GM18909 (cell line): ENCODE measurements around the gene CEP43.
A peak's percentile ranks its signal among the peaks of the same experiment; 100 is the strongest.

Source experiments
- ATAC-seq: cut with Tn5 transposase; IDR thresholded peaks from one replicate; pipeline ENCODE4 v1.9.1; 2021; ENCODE audit warnings: mild to moderate bottlenecking; ENCODE audit not compliant: unreplicated experiment, poor library complexity

The CEP43 gene

GRCh38 chr6:167005350-167006159 is 6.4 kb downstream of the CEP43 start:
- no peak for ATAC-seq

GRCh38 chr6:167007985-167008384 is 8.8 kb downstream of the CEP43 start:
- no peak for ATAC-seq

DNA sequence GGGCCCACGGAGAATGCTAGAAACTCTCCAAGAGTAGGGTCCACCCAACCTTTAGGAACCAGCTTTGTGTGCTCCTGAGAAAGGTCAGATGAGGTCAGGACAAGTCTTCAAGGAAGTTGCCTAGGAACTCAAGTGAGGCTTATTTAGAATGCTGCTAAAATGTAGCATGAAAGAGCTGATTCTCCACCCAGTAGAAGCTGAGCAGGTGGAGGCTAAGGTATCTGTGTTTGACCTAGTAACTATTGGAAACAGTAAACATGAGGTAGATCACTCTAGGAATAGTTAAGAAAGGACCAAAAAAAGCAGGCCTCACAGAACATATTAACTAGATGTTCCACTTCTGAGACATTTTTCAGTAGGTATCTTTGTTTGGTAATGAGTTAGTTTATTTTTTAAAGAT is 13.9 kb downstream of the CEP43 start:
- no peak for ATAC-seq

GRCh38 chr6:167013946-167014345 is 14.7 kb downstream of the CEP43 start:
- ATAC-seq, result no peak

GRCh38 chr6:167015302-167015701 is 16.1 kb downstream of the CEP43 start:
- no peak for ATAC-seq

DNA sequence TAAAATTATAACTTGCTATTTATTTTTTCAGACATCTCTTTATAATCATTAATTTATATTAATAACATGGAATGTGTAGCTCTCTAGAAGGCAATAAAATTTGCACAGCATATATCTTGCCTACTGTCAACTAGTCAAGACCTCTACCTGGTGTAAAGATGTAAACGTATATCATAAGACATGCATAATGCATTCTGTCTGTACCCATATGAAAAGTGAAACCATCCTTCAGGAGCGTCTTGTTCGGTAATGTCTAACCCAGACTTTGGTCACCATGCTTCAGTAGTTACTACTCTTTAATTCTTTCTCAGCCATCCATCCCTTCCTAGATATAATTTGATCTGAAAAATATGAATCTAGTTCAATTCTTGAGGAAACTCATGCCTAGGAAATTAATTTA is 21.0 kb downstream of the CEP43 start:
- peak; percentile 92 for ATAC-seq

GRCh38 chr6:167027308-167027707 is 28.1 kb downstream of the CEP43 start:
- no peak for ATAC-seq

DNA sequence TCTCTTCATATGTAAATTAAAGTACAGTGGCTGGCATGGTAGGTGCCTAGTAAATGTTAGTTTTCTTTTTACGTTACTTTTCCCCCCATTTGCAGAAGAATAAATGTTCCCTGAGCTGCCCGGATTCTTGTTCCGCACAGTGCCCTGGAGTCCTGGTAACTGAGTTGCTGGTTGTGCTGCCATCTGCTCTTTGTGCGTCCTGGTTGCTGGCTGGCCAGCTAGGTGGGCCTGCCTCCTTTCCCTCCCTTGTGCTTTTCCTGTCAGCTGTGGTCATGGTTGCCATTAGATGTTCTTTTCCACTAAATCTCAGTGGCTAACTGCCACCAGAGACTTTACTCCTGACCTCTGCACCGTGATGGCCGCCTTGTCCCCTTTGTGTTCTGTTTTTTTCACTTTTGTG is 28.6 kb downstream of the CEP43 start:
- no peak for ATAC-seq

- ATAC-seq, result no peak
These were observed 31.2 kb downstream of the CEP43 start for GRCh38 chr6:167030222-167031072.

- ATAC-seq, result no peak
These were observed 32.0 kb downstream of the CEP43 start for GRCh38 chr6:167031082-167031709.

DNA sequence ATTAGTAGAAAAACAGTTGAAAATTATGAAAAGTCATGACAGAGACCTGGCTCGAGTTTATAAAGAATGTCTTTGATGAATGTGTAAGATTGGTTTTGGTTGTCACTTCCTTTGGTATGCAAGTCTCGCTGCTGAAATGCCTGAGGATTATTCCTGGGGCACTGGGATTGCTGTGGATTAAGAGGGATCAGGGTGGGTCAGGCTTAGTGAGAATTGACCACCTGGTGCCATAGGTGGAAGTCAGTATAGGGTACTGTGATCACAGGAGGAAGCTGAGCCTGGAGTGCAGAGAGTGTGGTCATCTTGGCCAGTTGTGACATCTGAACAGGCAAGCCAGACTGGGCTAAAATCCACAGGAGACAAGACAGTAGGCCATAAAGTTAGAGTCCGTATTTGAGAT is 34.9 kb downstream of the CEP43 start:
- no peak for ATAC-seq

- no peak for ATAC-seq
These were observed 38.6 kb downstream of the CEP43 start for GRCh38 chr6:167037762-167038161.

- no peak for ATAC-seq
These were observed 45.5 kb downstream of the CEP43 start for GRCh38 chr6:167044696-167045095.

DNA sequence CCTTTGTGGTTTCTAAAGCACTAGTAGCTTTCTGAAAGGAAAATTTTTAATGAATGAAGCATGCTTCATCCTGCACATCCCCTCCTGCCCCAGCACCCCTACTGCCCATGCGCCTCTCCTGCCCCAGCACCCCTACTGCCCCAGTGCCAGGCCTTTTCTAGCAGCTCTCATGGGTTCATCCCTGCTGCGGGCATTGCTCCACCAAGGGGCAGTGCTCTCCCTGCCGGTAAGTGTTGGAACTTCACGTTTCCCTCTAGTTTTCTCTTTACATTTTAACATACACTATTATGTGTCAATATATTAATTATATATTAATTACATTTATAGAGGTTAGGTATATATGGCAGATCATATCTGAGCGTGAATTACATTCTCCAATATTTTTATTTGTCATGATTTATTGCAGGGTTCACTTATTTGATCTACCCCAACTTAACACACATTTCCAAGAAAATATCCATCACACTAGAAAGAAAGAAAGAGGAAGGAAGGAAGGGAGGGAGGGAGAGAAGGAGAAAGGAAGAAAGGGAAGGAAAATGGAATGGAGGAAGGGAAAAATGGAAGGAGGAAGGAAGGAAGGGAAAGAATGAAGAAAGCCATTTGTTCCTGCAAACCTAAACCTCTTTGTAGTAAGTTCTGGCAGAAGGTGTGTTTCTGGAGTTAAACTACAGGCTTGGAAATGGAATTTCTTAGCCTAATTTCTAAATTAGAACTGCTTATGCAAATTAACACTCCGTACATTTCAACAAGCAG is 46.8 kb downstream of the CEP43 start:
- ATAC-seq, result no peak

GRCh38 chr6:167046861-167047495 is 47.8 kb downstream of the CEP43 start:
- peak; percentile 3 for ATAC-seq

DNA sequence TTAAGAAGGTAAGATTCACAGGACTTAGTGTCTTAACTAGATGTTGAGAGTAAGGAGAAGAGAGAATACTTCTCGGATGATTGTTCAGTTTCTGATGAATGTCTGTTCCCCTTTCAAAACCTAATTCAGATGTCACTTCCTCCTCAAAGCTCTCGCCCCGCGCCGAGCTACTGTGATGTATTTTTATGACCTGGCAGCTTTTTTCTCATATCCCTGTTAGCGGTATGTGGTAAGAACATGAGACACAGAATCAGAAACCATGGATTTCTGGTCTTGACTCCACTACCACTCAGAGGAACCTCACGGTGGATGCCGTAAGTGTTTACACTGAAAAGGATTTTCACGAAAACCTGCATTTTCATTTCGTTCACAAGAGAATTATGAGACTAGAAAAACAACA is 48.4 kb downstream of the CEP43 start:
- peak; percentile 85 for ATAC-seq
